Limb (tissue), 2 donors: ENCODE measurements around the gene CPM.

Experiments
- DNase-seq, 2 donors: peaks; one replicate each; pipeline ENCODE4 v3.0.0-alpha.2; 2016; ENCODE audit errors: extremely low spot score in 2 of 2

The CPM gene

GRCh38 chr12:68905733-68906132 is 27.2 kb downstream of the CPM start:
- no peak for DNase-seq

DNA sequence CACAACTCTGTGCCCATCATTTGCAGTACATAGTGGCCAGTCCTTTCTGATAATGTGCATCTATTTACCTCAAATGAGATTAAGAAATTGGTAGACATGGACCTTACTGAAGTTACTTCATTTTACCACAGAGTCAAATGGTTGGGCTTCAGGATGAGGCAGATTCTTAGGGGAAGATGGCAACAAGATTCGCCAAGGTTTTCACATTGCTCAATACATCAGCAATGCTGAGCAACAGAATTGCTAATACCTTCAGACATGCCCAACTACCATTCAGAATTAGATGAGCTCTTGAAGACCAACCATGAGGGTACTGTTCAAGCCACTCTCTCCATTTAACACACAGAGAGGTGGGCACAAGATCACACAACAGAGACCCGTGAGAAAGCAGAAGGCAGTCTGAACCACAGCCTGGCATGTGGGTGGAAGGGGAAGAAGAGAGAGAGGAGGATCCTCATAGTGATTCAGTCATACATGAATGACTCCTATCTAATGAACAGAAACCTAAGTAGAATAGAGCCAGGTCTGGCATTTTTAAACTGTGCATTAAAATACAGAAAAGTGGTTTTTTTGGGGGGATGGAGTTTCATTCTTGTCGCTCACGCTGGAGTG is 28.5 kb downstream of the CPM start:
- no peak for DNase-seq

DNA sequence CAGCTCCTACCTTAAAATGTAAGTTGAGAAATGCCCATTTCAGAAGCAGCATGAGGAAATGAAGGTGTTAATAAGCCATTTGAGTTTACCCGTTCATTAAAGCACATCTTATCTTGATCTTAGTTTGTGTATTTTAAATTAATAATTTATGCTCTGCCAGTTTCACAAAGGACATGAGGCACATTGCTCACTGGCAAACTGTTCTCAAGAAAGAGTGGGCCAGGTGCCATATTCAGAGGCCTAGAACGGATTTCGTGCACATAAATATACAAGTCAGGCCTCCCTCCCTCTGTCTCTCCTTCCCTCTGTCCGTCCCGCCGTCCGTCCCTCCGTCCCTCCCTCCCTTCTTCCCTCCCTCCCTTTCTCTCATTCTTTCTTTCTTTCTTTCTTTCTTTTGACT is 29.5 kb downstream of the CPM start:
- no peak for DNase-seq

DNA sequence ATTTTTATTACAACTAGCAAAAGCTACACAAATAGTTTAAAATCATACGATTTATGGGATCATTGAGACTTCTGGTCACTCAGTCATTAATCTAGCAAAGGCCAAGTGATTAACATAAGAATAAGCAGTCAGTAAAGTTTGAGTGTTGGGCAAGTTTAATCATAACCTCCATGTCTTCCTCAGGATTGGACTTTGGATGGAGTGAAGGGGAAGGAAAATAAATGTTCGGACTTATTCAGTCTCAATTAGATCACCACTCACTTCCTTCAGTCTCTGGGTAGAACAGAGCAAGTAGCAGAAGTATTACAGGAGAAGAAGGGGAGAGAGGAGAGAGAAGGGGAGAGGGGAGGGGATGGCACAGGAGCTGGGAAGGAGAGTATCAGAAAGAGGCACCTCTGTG is 31.4 kb downstream of the CPM start:
- no peak for DNase-seq

GRCh38 chr12:68901145-68901544 is 31.8 kb downstream of the CPM start:
- DNase-seq = no peak

- DNase-seq = no peak
Observed at GRCh38 chr12:68900241-68900640, 32.7 kb downstream of the CPM start.

DNA sequence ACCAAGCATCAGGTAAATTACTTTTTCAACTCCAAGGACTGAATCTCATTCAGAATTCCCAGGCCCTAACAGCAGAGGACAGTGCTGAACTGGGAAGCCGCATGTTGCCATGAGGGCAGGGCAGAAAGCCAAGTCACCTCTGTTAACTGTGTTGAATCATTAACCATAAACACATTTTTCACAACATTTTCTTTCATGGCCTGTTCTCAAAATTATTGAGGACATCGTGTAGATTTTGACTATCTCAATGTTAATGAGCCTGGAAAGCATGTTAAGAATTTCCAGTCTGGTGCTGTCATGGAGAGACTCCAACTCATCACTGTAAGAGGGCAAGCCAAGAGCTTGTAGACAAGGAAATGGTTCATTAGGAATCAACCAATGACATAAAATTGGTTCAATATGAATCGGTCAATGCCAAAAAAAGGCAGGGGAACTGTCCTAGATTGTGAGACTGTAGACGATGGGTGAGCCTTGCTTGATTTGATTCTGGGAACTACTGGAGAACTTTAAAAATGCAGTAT is 33.7 kb downstream of the CPM start:
- no peak for DNase-seq

DNA sequence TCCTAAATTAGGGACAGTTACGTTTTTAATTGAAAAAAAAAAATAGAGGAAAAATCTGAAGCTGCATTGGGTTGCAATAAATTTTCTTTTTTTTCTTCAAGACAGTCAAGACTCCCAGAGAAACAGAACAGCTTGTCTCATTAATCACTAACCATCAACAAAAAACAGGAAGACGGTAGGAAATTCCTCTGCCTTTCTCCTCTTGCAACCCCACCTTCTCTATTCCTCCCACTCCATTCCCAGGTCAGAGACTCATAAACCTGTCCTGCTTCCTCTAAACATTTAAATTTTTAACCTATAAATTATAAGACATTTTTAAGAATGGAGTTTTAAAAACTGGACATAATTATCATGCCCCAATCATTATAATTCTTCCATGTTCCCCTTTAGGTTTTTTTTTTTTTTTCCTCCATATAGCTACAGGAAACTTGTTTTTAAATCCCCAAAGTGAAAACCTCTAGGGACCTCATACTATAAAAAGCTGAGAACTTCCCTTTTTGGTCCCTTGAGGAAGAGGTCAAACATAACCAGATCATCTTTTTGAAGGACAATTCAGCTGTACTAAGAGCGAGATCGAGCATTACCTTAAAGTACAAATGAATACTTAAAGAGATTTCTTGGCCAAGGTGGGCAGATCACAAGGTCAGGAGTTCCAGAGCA is 36.0 kb downstream of the CPM start:
- DNase-seq = no peak

- no peak for DNase-seq
Observed at GRCh38 chr12:68894276-68894855, 38.6 kb downstream of the CPM start.

DNA sequence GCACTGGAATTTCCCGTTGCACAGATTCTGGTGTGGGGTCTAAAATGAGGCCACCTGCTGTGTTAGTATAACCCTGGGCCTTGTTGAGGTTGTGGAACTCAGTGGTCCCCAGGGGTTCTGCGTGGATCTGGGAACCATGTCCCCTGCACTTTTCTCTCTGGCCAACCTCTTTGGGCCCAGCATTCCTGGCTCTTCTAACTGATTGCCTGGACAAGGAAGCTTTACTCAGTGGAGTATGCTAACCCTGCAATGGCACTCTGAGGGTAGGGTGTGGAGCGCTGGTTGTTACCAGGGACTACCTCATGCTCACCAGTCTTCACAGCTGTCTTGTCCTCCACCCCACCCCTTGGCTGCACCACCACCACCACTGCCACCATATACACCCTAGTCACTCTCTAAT is 39.2 kb downstream of the CPM start:
- no peak for DNase-seq

- no peak for DNase-seq
Observed at GRCh38 chr12:68893201-68893600, 39.8 kb downstream of the CPM start.

- DNase-seq = no peak
Observed at GRCh38 chr12:68891141-68891540, 41.8 kb downstream of the CPM start.

DNA sequence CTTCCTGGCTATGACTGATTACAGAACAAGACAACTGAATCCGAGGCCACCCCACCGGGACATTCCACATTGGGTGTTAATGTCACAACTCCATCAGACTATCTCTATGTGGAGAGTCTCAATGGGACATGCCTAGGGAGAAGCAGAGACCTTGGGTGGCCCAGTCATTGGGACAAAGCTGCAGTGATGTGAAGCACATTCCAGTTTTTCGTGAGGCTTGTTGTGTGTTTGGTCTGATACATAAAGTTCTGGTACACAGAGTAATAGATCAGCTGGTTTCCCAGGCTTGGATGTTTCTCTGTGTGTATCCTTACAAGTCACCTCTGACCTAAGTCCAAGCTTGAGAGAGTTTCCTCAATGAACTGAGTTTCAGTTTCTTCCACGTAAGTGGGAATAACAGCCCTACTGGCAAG is 42.3 kb downstream of the CPM start:
- no peak for DNase-seq

GRCh38 chr12:68888243-68888642 is 44.7 kb downstream of the CPM start:
- no peak for DNase-seq

GRCh38 chr12:68887641-68888040 is 45.3 kb downstream of the CPM start:
- no peak for DNase-seq

GRCh38 chr12:68886636-68887572 is 46.1 kb downstream of the CPM start:
- no peak for DNase-seq

GRCh38 chr12:68885381-68885780 is 47.6 kb downstream of the CPM start:
- DNase-seq = no peak

DNA sequence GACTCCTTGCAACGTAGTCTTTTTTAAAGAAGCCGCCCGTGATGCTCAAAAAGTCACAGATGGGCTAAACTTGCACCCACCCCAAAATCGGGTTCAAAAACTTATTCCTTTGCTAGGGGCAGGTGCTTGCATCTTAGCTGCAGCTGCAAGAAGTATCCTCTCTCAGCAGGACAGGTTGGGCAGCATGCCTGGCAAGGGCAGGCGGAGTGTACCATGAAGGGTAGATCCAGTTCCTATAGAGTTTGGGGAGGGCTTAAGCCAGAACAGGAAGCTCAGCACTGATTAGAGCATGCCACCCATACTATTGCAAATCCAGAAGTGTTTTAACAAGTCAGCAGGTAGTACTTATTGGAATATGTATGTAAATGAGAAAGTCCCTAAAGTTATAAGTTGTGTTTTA is 48.7 kb downstream of the CPM start:
- DNase-seq = no peak

DNA sequence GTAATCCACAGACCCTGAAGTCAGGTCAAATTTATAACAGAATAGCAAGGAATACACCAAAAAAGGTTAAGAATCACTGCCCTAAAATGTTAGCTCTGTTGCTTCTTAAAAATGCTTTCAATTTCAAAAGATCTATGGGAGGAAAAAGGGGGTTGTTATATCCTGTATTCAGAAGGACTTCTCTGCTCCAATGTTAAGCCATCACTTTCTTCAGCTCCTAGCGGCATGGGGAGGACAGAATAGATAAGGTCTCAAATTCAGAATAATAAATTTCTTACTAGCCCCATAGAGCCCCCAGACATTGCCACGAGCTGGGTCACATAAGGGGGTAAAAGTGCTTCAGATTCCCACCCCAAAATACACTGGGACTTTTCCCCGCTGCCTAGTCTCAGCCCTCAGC is 49.8 kb downstream of the CPM start:
- DNase-seq = no peak

DNA sequence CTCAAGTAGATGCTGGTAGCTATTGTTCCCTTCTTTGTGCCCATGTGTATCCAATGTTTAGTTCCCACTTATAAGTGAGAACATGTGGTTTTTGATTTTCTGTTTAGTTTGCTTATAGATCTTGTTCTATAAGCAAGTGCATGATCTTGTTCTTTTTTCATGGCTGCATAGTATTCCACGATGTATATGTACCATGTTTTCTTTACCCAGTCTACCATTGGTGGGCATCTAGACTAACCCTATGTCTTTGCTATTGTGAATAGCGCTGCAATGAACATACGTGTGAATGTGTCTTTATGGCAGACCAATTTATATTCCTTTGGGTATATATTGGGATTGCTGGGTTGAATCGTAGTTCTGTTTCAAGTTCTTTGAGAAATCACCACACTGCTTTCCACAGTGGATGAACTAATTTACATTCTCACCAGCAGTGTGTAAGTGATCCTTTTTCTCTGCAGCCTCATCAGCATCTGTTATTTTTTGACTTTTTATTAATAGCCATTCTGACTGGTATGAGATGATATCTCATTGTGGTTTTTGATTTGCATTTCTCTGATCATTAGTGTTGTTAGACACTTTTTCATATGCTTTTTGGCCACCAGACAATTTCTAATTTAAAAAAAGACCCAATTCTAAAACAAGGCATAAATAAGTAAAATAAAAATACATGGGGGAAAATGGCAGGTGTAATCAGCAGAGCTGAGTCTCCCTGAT is 50.6 kb downstream of the CPM start:
- no peak for DNase-seq

GRCh38 chr12:68880660-68881325 is 52.2 kb downstream of the CPM start:
- no peak for DNase-seq
